Sciatic nerve (tissue), 2 donors: Measurements from ENCODE around the gene LRRD1. TPM values are rescaled to one million over a fixed set of nuclear protein-coding genes. Genes with fewer than 3 reads are reported as not detected.

Experiments used
- ATAC-seq: fragments of 200-7000 bp; cut with Tn5 transposase; one replicate; pipeline ENCODE4 v1.9.1; 2020; ENCODE audit warnings: mild to moderate bottlenecking, moderate library complexity
- DNase-seq: peaks from one replicate; pipeline ENCODE4 v3.0.0-alpha.2; 2020; ENCODE audit warnings: low spot score
- intact Hi-C: fragments of 100-400 bp; cut with DNase I; formaldehyde crosslinking; loops from one replicate; pipeline ENCODE4 v1.14.2; 2022
- microRNA-seq: library from miRNA; unstranded; fragments of <30 nt; microRNA quantifications from one replicate; pipeline ENCODE4 v1.2.0, GENCODE V29; 2020
- total RNA-seq: library from RNA; stranded (reverse); fragmentation: NEBNext Ultra II Directional; extraction: Animal tissue kit (Norgen Biotek cat#: 25700); gene quantifications from one replicate; pipeline ENCODE4 v1.2.1, GENCODE V29; 2021
- donor health status: DM: no; HTN: no; CAD: no.
- donor health status: DM: no; HTN: no; CAD: no.

Gene LRRD1
- total RNA-seq, 1 donor from 2014 or later, result not detected

- DNase-seq (no peak), ATAC-seq (no peak)
- intact Hi-C loops, result no loop called here
Observed at GRCh38 chr7:92095380-92095779, 83.6 kb downstream of the LRRD1 start.

Small RNAs within 50 kb of the gene (microRNA-seq; reads per million reads assigned to microRNA genes)
- gene MIR1285-1, result not detected

Other genes starting within 250 kb of the LRRD1 start
- 84.5 TPM for gene AKAP9, start 238.3 kb downstream of the LRRD1 start, total RNA-seq
- gene CYP51A1, start 44.7 kb downstream of the LRRD1 start, total RNA-seq, result 101 TPM
- 54.3 TPM for gene KRIT1, start 66.8 kb upstream of the LRRD1 start, total RNA-seq
- gene ANKIB1, start 66.8 kb upstream of the LRRD1 start, total RNA-seq, result 76.8 TPM